ENCODE data around the gene MAT2B.

DNA sequence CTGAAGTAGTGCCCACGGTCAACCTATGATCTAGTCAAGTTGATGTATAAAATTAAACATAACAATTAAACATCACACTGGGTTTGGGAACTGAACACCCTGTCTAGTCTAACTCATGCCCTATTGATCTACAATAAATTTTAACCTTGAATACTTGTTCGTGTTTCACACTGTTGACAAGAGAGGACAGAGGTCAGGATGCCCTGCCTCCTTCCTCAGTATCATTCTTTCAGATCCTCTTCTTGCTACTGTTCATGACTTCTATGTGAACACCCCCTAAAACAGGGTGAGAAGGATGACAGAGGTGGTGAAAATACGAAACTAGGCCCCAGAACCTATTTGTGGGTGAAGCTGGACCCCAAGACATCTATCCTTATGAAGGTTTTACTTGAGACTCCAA is 8.1 kb upstream of the MAT2B start:
- no peak for TF ChIP-seq HDAC1 (CRISPR knock-in tag; IDR thresholded peaks at IDR 0.05)
- no peak for TF ChIP-seq POLR2A (IDR thresholded peaks at IDR 0.05; ENCODE audit: insufficient read depth in 1 of 2, low read depth in 2 of 2, low read length in 2 of 2)
- no peak for TF ChIP-seq EHMT2 (IDR thresholded peaks at IDR 0.05; ENCODE audit: borderline replicate concordance, low read depth, low read length)
- no peak for TF ChIP-seq CREM (IDR thresholded peaks at IDR 0.05)
- no peak for TF ChIP-seq CREM (CRISPR knock-in tag; IDR thresholded peaks at IDR 0.05)
- TF ChIP-seq, protein P1, sequence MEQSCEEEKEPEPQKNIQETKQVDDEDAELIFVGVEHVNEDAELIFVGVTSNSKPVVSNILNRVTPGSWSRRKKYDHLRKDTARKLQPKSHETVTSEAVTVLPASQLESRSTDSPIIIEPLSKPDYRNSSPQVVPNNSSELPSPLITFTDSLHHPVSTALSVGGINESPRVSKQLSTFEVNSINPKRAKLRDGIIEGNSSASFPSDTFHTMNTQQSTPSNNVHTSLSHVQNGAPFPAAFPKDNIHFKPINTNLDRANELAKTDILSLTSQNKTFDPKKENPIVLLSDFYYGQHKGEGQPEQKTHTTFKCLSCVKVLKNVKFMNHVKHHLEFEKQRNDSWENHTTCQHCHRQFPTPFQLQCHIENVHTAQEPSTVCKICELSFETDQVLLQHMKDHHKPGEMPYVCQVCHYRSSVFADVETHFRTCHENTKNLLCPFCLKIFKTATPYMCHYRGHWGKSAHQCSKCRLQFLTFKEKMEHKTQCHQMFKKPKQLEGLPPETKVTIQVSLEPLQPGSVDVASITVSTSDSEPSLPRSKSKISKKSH (CRISPR knock-in tag; IDR thresholded peaks at IDR 0.05; ENCODE audit: borderline replicate concordance) = no peak
